Breast epithelium (tissue), 4 donors: ENCODE measurements around the gene HECTD4. TPM values are rescaled to one million over a fixed set of nuclear protein-coding genes. Genes with fewer than 3 reads are reported as not detected.

Source experiments
- DNase-seq, 2 donors: peaks; one replicate each; pipeline ENCODE4 v3.0.0-alpha.2; 2019; ENCODE audit warnings: low spot score in 2 of 2
- H3K27ac ChIP-seq, 2 donors: fragments of 200-600 bp; sonication (generic) in 1 of 2; one replicate each; pipeline ENCODE4 v1.5.1; 2016 to 2019; ENCODE audit warnings: mild to moderate bottlenecking in 1 of 2
- H3K27me3 ChIP-seq, 2 donors: fragments of 200-600 bp; sonication (generic) in 1 of 2; one replicate each; pipeline versions ENCODE4 v1.5.1 to v1.6.0; 2017 to 2019; ENCODE audit warnings: control low read depth in 1 of 2, mild to moderate bottlenecking in 1 of 2
- H3K36me3 ChIP-seq: fragments of 200-600 bp; one replicate; pipeline ENCODE4 v1.5.1; 2019
- H3K4me1 ChIP-seq, 2 donors: fragments of 200-600 bp; sonication (generic); one replicate each; pipeline ENCODE4 v1.5.1; 2016 to 2019; ENCODE audit warnings: control low read depth in 1 of 2
- H3K4me3 ChIP-seq, 3 donors: fragments of 200-600 bp; sonication (generic); 1 replicate in 2 of 3; 2 replicates in 1 of 3; pipeline ENCODE4 v1.5.1; 2016 to 2019; ENCODE audit warnings: mild to moderate bottlenecking in 3 of 3, moderate library complexity in 2 of 3
- H3K9me3 ChIP-seq, 2 donors: fragments of 200-600 bp; sonication (generic) in 1 of 2; one replicate each; pipeline ENCODE4 v1.5.1; 2016 to 2019; ENCODE audit warnings: control low read depth in 1 of 2
- POLR2A ChIP-seq: fragments of 450-650 bp; IDR thresholded peaks from one replicate; pipeline ENCODE4 v1.6.1; 2016; ENCODE audit warnings: antibody characterized with exemption, mild to moderate bottlenecking, moderate library complexity
- POLR2AphosphoS5 ChIP-seq, 3 donors: sonication (generic); formaldehyde crosslinking; IDR thresholded peaks; one replicate each; pipeline ENCODE4 v1.6.1; 2017; ENCODE audit warnings: antibody characterized with exemption in 3 of 3
- intact Hi-C: fragments of 100-400 bp; cut with DNase I; formaldehyde crosslinking; loops from one replicate; pipeline ENCODE4 v1.15.1; 2023; ENCODE audit warnings: low total_unique reads
- total RNA-seq, 3 donors: library from RNA; depleted of rRNA; stranded (reverse); fragments of >200 nt; gene quantifications; one replicate each; pipeline ENCODE4 v1.1.0, GENCODE V29; 2016
- TF ChIP-seq, protein P1 (sequence below), 3 donors: fragments of 450-650 bp; IDR thresholded peaks; one replicate each; pipeline ENCODE4 v1.5.1; 2016 to 2017; ENCODE audit warnings: antibody characterized with exemption in 3 of 3, mild to moderate bottlenecking in 3 of 3, moderate library complexity in 3 of 3

Gene HECTD4
- total RNA-seq, 3 donors from 2014 or later: 37.6 to 57.4 (median 49.5) TPM

DNA sequence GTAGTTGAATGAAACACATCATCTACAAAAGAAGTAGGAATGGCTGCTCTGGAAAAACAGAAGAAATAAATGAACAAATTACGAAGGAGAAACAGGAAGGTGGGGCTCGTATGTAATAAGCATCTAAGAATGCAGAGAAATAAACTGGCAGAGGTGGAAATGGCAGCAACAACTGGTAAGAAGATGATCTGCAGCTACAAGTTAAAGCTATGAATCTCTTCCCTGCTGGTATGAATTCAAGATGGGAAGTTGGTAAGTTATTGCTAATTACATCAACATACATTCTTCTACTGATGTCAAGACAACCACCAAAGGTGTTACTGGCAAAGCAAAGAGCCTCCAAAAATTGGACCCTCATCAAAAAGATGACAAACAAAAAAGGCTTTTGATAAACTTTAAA lies 59.8 kb downstream of the HECTD4 start:
- no peak overlapping the region for H3K4me3 ChIP-seq
- H3K9me3 ChIP-seq: no peaks in the 10 kb centered on the region
- no peaks in the 10 kb centered on the region for H3K27me3 ChIP-seq
- DNase-seq: no peak
- TF ChIP-seq POLR2AphosphoS5 (IDR thresholded peaks at IDR 0.05) (no peak), POLR2A (no peak)
- TF ChIP-seq, protein P1, sequence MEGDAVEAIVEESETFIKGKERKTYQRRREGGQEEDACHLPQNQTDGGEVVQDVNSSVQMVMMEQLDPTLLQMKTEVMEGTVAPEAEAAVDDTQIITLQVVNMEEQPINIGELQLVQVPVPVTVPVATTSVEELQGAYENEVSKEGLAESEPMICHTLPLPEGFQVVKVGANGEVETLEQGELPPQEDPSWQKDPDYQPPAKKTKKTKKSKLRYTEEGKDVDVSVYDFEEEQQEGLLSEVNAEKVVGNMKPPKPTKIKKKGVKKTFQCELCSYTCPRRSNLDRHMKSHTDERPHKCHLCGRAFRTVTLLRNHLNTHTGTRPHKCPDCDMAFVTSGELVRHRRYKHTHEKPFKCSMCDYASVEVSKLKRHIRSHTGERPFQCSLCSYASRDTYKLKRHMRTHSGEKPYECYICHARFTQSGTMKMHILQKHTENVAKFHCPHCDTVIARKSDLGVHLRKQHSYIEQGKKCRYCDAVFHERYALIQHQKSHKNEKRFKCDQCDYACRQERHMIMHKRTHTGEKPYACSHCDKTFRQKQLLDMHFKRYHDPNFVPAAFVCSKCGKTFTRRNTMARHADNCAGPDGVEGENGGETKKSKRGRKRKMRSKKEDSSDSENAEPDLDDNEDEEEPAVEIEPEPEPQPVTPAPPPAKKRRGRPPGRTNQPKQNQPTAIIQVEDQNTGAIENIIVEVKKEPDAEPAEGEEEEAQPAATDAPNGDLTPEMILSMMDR (IDR thresholded peaks at IDR 0.05): no peak
- no peaks in the 10 kb centered on the region for H3K4me1 ChIP-seq
- H3K27ac ChIP-seq: no peak overlapping the region
- no peaks in the 10 kb centered on the region for H3K36me3 ChIP-seq
- intact Hi-C loops: no loop called here

DNA sequence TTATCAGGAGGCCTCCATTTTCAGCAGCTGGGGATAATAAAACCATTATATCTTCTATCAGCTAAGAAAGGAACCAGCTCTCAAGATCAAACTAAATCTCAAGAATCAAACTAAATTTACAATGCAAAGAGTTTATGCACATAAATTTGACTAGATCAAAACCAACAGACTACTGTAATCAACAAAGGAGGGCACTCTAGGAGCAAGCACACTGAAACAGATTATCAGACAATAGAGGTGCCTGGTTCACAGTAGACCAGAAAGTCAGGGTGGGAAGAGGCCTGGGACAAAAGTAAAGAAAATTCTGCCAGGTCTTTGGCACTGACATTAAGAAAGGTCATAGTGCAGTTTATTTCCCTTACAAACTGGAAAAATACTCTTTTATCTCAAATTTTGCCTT lies 61.0 kb downstream of the HECTD4 start:
- intact Hi-C loops: no loop called here
- no peaks in the 10 kb centered on the region for H3K36me3 ChIP-seq
- DNase-seq: no peak
- no peak overlapping the region for H3K27ac ChIP-seq
- TF ChIP-seq, protein P1 (IDR thresholded peaks at IDR 0.05): no peak
- no peak for TF ChIP-seq POLR2AphosphoS5 (IDR thresholded peaks at IDR 0.05)
- TF ChIP-seq POLR2A: no peak
- no peak overlapping the region for H3K4me3 ChIP-seq
- no peaks in the 10 kb centered on the region for H3K9me3 ChIP-seq
- no peaks in the 10 kb centered on the region for H3K4me1 ChIP-seq
- no peaks in the 10 kb centered on the region for H3K27me3 ChIP-seq

DNA sequence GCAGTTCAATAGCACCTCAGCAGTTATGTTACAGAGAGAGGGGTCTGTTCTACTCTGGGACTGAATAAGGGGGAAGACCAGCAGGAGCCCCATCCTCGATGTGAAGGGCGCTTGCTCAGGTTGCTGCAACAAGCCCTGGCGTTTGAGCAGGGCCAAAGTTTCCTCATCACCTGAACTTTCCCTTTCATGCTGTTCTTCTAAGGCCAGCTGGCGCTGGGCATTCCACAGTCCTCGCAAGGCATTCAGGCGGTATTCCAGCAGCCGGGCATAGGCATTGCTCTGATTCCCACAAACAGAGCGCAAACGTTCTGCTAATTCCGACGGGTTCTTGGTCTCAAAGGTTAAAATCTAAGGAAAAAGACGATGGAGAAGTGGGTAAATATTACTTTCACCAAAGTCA lies 62.8 kb downstream of the HECTD4 start:
- TF ChIP-seq POLR2A (no peak), POLR2AphosphoS5 (IDR thresholded peaks at IDR 0.05) (no peak)
- TF ChIP-seq, protein P1 (IDR thresholded peaks at IDR 0.05): no peak
- Histone ChIP-seq H3K4me1 (no peaks in the 10 kb centered on the region), H3K27ac (no peak overlapping the region), H3K9me3 (no peaks in the 10 kb centered on the region), H3K4me3 (no peak overlapping the region), H3K36me3 (no peaks in the 10 kb centered on the region), H3K27me3 (no peaks in the 10 kb centered on the region)
- intact Hi-C loops: no loop called here
- no peak for DNase-seq

DNA sequence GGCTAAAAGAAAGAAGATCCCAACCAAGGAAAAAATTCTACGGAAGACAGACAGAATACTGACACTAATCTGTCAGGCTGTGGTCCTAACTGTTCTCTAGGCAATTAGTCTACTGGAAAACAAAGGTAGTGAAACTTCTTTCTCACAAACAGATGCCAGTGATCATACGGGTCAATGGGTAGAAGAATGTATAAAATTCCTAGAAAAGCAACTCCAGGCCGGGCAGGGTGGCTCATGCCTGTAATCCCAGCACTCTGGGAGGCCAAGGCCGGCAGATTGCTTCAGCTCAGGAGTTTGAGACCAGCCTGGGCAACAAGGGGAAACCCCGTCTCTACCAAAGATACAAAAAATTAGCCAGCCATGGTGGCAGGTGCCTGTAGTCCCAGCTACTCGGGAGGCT lies 64.8 kb downstream of the HECTD4 start:
- intact Hi-C loops: no loop called here
- DNase-seq: no peak
- Histone ChIP-seq H3K27ac (no peak overlapping the region), H3K9me3 (no peaks in the 10 kb centered on the region), H3K4me1 (no peaks in the 10 kb centered on the region), H3K27me3 (no peaks in the 10 kb centered on the region), H3K36me3 (no peaks in the 10 kb centered on the region), H3K4me3 (no peak overlapping the region)
- TF ChIP-seq POLR2A (no peak), POLR2AphosphoS5 (IDR thresholded peaks at IDR 0.05) (no peak)
- TF ChIP-seq, protein P1 (IDR thresholded peaks at IDR 0.05): no peak

DNA sequence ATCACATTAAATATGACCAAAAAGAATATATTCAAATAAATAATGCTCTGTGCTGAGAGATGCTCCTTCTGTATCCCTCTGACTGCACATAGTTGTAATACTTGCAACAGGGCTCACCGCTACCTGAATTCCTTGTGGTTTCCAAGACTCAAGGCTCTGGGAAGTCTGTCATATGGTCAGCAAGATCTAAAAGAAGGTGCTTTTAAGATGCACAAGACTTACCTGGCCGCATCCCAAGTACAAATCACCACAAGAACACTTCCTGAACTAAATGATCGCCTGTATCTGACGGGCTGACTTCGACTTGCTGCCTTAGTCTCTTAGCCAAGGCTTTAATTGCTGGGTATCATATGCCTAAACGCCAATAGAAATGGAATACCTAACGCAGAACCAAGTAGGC lies 67.2 kb downstream of the HECTD4 start:
- intact Hi-C loops: no loop called here
- TF ChIP-seq POLR2AphosphoS5 (IDR thresholded peaks at IDR 0.05): no peak
- TF ChIP-seq, protein P1 (IDR thresholded peaks at IDR 0.05): no peak
- no peak for TF ChIP-seq POLR2A
- Histone ChIP-seq H3K36me3 (no peaks in the 10 kb centered on the region), H3K27me3 (no peaks in the 10 kb centered on the region), H3K4me3 (no peak overlapping the region), H3K27ac (no peak overlapping the region), H3K4me1 (no peaks in the 10 kb centered on the region), H3K9me3 (no peaks in the 10 kb centered on the region)
- no peak for DNase-seq
